C4-2B (cell line): ENCODE results near the gene FAM78B.

ENCODE experiments used
- ZFX ChIP-seq: fragments of 450-650 bp; IDR thresholded peaks from 2 replicates; pipeline ENCODE4 v1.6.1; 2017
- TF ChIP-seq, protein P1 (sequence below): fragments of 450-650 bp; conservative IDR thresholded peaks from 2 replicates; pipeline ENCODE4 v1.5.1; 2017; ENCODE audit warnings: mild to moderate bottlenecking

GRCh38 chr1:166133276-166133841 lies 33.4 kb downstream of the FAM78B start:
- TF ChIP-seq, protein P1, sequence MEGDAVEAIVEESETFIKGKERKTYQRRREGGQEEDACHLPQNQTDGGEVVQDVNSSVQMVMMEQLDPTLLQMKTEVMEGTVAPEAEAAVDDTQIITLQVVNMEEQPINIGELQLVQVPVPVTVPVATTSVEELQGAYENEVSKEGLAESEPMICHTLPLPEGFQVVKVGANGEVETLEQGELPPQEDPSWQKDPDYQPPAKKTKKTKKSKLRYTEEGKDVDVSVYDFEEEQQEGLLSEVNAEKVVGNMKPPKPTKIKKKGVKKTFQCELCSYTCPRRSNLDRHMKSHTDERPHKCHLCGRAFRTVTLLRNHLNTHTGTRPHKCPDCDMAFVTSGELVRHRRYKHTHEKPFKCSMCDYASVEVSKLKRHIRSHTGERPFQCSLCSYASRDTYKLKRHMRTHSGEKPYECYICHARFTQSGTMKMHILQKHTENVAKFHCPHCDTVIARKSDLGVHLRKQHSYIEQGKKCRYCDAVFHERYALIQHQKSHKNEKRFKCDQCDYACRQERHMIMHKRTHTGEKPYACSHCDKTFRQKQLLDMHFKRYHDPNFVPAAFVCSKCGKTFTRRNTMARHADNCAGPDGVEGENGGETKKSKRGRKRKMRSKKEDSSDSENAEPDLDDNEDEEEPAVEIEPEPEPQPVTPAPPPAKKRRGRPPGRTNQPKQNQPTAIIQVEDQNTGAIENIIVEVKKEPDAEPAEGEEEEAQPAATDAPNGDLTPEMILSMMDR, result peak; percentile 78
- TF ChIP-seq ZFX, result no peak
